Measurements from ENCODE around the gene ZNF267.
"Not testable (repeated sequence)": the region's sequence is repeated elsewhere in the genome, so short reads cannot be mapped to it uniquely, and the experiment has no call there.

ZNF267 gene

DNA sequence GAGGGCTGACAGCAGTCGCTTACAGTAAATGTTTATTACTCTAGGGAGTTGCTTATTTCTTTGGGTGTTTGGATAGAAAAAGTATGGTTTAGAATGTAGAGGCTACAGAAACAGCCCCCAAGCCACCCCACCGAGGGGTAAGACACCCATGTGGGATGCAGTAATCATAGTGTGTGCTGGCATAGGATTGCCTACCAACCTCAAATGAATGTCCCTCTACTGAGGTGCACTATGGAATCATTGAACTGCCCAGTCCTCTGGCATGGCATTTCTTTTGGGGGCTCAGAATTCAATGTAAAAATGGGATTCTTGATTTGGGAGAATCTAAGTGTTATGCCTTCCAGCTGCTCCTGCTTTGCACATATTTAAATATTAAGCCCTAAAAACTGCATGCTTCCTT lies 46.8 kb downstream of the ZNF267 start:
- Histone ChIP-seq H3F3A (ENCODE audit: insufficient read depth) (no peaks in the 10 kb centered on the region), H3K9ac (ENCODE audit: low read length) (no peak overlapping the region), H3K36me3 (ENCODE audit: low read length) (peaks cover 42% of the 10 kb centered on the region), H3K9me3 (ENCODE audit: insufficient read depth, low read length) (peaks cover 52% of the 10 kb centered on the region), H3K27me3 (ENCODE audit: low read length) (no peaks in the 10 kb centered on the region), H2AFZ (ENCODE audit: low read depth, low read length, severe bottlenecking) (no peak overlapping the region), H3K79me2 (ENCODE audit: insufficient read depth, low read length) (no peaks in the 10 kb centered on the region), H3K27ac (ENCODE audit: low read depth, low read length) (no peak overlapping the region), H3K4me3 (ENCODE audit: insufficient read depth, low read length, poor library complexity, severe bottlenecking) (no peak overlapping the region), H3K4me2 (ENCODE audit: low read depth, low read length, poor library complexity, severe bottlenecking) (no peak overlapping the region), H3K9me2 (replicated peaks; ENCODE audit: insufficient read depth, low read length) (no peaks in the 10 kb centered on the region), H4K20me1 (ENCODE audit: low read depth, low read length) (no peaks in the 10 kb centered on the region)
- TF ChIP-seq, protein P1, sequence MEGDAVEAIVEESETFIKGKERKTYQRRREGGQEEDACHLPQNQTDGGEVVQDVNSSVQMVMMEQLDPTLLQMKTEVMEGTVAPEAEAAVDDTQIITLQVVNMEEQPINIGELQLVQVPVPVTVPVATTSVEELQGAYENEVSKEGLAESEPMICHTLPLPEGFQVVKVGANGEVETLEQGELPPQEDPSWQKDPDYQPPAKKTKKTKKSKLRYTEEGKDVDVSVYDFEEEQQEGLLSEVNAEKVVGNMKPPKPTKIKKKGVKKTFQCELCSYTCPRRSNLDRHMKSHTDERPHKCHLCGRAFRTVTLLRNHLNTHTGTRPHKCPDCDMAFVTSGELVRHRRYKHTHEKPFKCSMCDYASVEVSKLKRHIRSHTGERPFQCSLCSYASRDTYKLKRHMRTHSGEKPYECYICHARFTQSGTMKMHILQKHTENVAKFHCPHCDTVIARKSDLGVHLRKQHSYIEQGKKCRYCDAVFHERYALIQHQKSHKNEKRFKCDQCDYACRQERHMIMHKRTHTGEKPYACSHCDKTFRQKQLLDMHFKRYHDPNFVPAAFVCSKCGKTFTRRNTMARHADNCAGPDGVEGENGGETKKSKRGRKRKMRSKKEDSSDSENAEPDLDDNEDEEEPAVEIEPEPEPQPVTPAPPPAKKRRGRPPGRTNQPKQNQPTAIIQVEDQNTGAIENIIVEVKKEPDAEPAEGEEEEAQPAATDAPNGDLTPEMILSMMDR (IDR thresholded peaks at IDR 0.05; ENCODE audit: insufficient read depth, low read length, poor library complexity, severe bottlenecking): no peak
- no peak for TF ChIP-seq EZH2phosphoT487 (conservative IDR thresholded peaks at IDR 0.05; ENCODE audit: low read length)

- H3K4me2 ChIP-seq (ENCODE audit: low read depth, low read length, poor library complexity, severe bottlenecking); H3K27me3 ChIP-seq (ENCODE audit: low read length); H3K9me3 ChIP-seq (ENCODE audit: insufficient read depth, low read length); H3K9me2 ChIP-seq (replicated peaks; ENCODE audit: insufficient read depth, low read length); H3K27ac ChIP-seq (ENCODE audit: low read depth, low read length); H2AFZ ChIP-seq (ENCODE audit: low read depth, low read length, severe bottlenecking); H3K36me3 ChIP-seq (ENCODE audit: low read length); H3K4me3 ChIP-seq (ENCODE audit: insufficient read depth, low read length, poor library complexity, severe bottlenecking); H3F3A ChIP-seq (ENCODE audit: insufficient read depth); H3K79me2 ChIP-seq (ENCODE audit: insufficient read depth, low read length); H3K9ac ChIP-seq (ENCODE audit: low read length); H4K20me1 ChIP-seq (ENCODE audit: low read depth, low read length): not testable (repeated sequence)
These were observed 78.2 kb downstream of the ZNF267 start for GRCh38 chr16:31951806-31952205.

DNA sequence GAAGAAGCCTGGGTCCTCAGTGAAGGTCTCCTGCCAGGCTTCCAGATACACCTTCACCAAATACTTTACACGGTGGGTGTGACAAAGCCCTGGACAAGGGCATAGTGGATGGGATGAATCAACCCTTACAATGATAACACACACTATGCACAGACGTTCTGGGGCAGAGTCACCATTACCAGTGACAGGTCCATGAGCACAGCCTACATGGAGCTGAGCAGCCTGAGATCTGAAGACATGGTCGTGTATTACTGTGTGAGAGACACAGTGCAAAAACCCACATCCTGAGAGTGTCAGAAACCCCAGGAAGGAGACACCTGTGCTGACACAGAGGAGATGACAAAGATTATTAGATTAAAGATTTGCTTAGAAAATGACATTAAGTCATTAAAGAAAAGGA lies 78.6 kb downstream of the ZNF267 start:
- H3K27me3 ChIP-seq (ENCODE audit: low read length); H3K9me3 ChIP-seq (ENCODE audit: insufficient read depth, low read length); H3K9ac ChIP-seq (ENCODE audit: low read length); H2AFZ ChIP-seq (ENCODE audit: low read depth, low read length, severe bottlenecking); H3K27ac ChIP-seq (ENCODE audit: low read depth, low read length); H3K79me2 ChIP-seq (ENCODE audit: insufficient read depth, low read length); H3K4me2 ChIP-seq (ENCODE audit: low read depth, low read length, poor library complexity, severe bottlenecking); H4K20me1 ChIP-seq (ENCODE audit: low read depth, low read length); H3K4me3 ChIP-seq (ENCODE audit: insufficient read depth, low read length, poor library complexity, severe bottlenecking); H3K36me3 ChIP-seq (ENCODE audit: low read length); H3K9me2 ChIP-seq (replicated peaks; ENCODE audit: insufficient read depth, low read length); H3F3A ChIP-seq (ENCODE audit: insufficient read depth): not testable (repeated sequence)

DNA sequence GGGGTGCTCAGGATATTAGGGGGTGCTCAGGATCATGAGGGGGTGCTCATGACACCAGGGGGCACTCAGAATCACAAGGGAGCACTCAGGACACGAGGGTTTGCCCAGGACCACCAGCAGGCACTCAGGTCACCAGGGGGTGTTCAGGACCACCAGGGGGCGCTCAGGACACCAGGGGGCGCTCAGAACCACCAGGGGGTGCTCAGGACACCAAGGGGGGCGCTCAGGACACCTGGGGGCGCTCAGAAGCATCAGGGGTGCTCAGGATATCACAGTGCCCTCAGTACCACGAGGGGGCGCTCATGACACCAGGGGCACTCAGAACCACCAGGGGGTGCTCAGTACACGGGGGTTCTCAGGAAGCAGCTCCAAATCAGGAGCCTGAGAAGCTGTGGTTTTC lies 82.6 kb downstream of the ZNF267 start:
- not testable (repeated sequence) for H2AFZ ChIP-seq (ENCODE audit: low read depth, low read length, severe bottlenecking); H3K4me3 ChIP-seq (ENCODE audit: insufficient read depth, low read length, poor library complexity, severe bottlenecking); H3K9me3 ChIP-seq (ENCODE audit: insufficient read depth, low read length); H3K79me2 ChIP-seq (ENCODE audit: insufficient read depth, low read length); H3K9me2 ChIP-seq (replicated peaks; ENCODE audit: insufficient read depth, low read length); H3F3A ChIP-seq (ENCODE audit: insufficient read depth); H4K20me1 ChIP-seq (ENCODE audit: low read depth, low read length); H3K27ac ChIP-seq (ENCODE audit: low read depth, low read length); H3K9ac ChIP-seq (ENCODE audit: low read length); H3K27me3 ChIP-seq (ENCODE audit: low read length); H3K36me3 ChIP-seq (ENCODE audit: low read length); H3K4me2 ChIP-seq (ENCODE audit: low read depth, low read length, poor library complexity, severe bottlenecking)
- TF ChIP-seq, protein P1 (IDR thresholded peaks at IDR 0.05; ENCODE audit: insufficient read depth, low read length, poor library complexity, severe bottlenecking): peak; percentile 23

DNA sequence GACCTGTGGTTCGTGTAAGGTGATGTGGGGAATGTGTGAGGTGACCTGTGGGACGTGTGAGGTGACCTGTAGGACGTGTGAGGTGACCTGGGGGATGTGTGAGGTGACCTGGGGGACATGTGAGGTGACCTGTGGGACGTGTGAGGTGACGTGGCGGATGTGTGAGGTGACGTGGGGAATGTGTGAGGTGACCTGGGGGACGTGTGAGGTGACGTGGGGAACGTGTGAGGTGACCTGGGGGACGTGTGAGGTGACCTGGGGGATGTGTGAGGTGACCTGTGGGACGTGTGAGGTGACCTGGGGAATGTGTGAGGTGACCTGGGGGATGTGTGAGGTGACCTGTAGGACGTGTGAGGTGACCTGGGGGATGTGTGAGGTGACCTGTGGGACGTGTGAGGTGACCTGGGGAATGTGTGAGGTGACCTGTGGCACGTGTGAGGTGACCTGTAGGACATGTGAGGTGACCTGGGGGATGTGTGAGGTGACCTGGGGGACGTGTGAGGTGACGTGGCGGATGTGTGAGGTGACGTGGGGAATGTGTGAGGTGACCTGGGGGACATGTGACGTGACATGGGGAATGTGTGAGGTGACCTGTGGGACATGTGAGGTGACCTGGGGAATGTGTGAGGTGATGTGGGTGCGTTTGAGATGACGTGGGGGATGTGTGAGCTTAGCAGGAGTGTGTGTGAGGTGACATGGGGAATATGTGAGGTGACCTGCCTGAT lies 86.7 kb downstream of the ZNF267 start:
- H3K27ac ChIP-seq (ENCODE audit: low read depth, low read length); H3K4me2 ChIP-seq (ENCODE audit: low read depth, low read length, poor library complexity, severe bottlenecking); H4K20me1 ChIP-seq (ENCODE audit: low read depth, low read length); H3K4me3 ChIP-seq (ENCODE audit: insufficient read depth, low read length, poor library complexity, severe bottlenecking); H3K9ac ChIP-seq (ENCODE audit: low read length); H3K79me2 ChIP-seq (ENCODE audit: insufficient read depth, low read length); H3K27me3 ChIP-seq (ENCODE audit: low read length); H3K36me3 ChIP-seq (ENCODE audit: low read length); H2AFZ ChIP-seq (ENCODE audit: low read depth, low read length, severe bottlenecking); H3K9me2 ChIP-seq (replicated peaks; ENCODE audit: insufficient read depth, low read length); H3F3A ChIP-seq (ENCODE audit: insufficient read depth); H3K9me3 ChIP-seq (ENCODE audit: insufficient read depth, low read length): not testable (repeated sequence)
